Prostate gland (tissue), 2 donors: ENCODE measurements around the gene GNA15. TPM values are rescaled to one million over a fixed set of nuclear protein-coding genes. Genes with fewer than 3 reads are reported as not detected.

Experiments used
- DNase-seq: peaks from one replicate; pipeline ENCODE4 v3.0.0-alpha.2; 2019; ENCODE audit warnings: low spot score
- H3K27ac ChIP-seq, 2 donors: fragments of 200-600 bp; sonication (generic); 2 replicates each; pipeline ENCODE4 v1.5.1; 2017 to 2019
- H3K27me3 ChIP-seq: fragments of 200-600 bp; sonication (generic); replicated peaks from 2 replicates; pipeline ENCODE4 v1.5.1; 2019; ENCODE audit not compliant: insufficient read depth
- H3K36me3 ChIP-seq, 2 donors: fragments of 200-600 bp; sonication (generic); 1 replicate in 1 of 2; 2 replicates in 1 of 2; pipeline versions ENCODE4 v1.5.1 to v1.8.1; 2017 to 2019
- H3K4me1 ChIP-seq: fragments of 200-600 bp; sonication (generic); replicated peaks from 2 replicates; pipeline ENCODE4 v1.5.1; 2019
- H3K4me3 ChIP-seq, 2 donors: fragments of 200-600 bp; sonication (generic); 2 replicates each; pipeline ENCODE4 v1.5.1; 2017 to 2019
- H3K9me3 ChIP-seq: fragments of 200-600 bp; sonication (generic); 2 replicates; pipeline ENCODE4 v1.5.1; 2017
- POLR2A ChIP-seq: fragments of 450-650 bp; IDR thresholded peaks from one replicate; pipeline ENCODE4 v1.6.1; 2016; ENCODE audit warnings: antibody characterized with exemption, mild to moderate bottlenecking
- POLR2AphosphoS5 ChIP-seq: sonication (generic); formaldehyde crosslinking; IDR thresholded peaks from one replicate; pipeline ENCODE4 v1.6.1; 2017; ENCODE audit warnings: antibody characterized with exemption
- whole genome bisulfite sequencing: methylation state at CpG from one replicate; pipeline ENCODE4 v1.1.5; 2018; 5-methylcytosine and 5-hydroxymethylcytosine counted together
- intact Hi-C: fragments of 100-400 bp; cut with DNase I; formaldehyde crosslinking; loops from one replicate; pipeline ENCODE4 v1.14.2; 2022
- total RNA-seq, 2 donors: library from RNA; depleted of rRNA; stranded (reverse); fragments of >200 nt; gene quantifications; one replicate each; pipeline ENCODE4 v1.1.0, GENCODE V29; 2016
- TF ChIP-seq, protein P1 (sequence below), 4 experiments: fragments of 200-600 bp in 2 of 4; fragments of 450-650 bp in 2 of 4; sonication (generic) in 2 of 4; IDR thresholded peaks; 1 replicate in 3 of 4; 2 replicates in 1 of 4; pipeline ENCODE4 v1.5.1; 2016 to 2019; ENCODE audit warnings: antibody characterized with exemption in 4 of 4, mild to moderate bottlenecking in 2 of 4, moderate library complexity in 2 of 4

Gene GNA15
- total RNA-seq, 2 donors from 2014 or later, result 11.1 to 13.3 TPM

DNA sequence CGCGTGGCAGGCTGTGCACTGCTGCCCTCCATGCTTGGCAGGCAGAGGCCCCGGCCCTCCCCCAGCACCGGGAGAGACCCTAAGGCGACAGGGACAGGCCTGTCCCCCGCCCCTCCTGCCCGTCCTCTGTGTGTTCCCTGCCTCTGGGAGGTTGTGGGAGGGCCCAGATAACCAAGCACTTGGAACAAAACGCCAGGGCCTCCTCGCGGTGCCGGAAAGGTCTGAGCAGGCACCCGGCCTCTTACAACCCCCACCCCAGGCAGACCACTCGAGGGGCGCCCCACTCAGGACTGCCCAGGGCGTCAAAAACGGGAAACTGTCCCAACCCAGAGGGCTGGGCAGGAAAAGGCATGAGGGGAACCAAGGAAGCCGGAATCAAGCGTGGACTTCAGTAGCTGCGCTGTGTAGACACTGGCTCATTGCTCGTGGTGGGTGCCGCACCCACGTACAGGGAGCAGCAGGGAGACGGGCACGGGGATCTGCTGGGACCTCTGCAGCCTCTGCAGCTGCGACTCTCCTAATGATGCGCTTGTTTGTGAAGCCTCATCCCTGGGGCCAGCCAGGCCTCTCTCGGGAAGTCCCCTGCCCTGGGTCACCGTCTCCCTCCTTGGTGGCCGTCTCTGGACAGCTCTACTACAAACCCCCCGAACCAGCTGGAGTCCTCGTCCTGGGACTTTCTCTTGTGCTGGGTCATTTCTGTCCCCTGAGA lies 21.7 kb upstream of the GNA15 start:
- TF ChIP-seq, protein P1, sequence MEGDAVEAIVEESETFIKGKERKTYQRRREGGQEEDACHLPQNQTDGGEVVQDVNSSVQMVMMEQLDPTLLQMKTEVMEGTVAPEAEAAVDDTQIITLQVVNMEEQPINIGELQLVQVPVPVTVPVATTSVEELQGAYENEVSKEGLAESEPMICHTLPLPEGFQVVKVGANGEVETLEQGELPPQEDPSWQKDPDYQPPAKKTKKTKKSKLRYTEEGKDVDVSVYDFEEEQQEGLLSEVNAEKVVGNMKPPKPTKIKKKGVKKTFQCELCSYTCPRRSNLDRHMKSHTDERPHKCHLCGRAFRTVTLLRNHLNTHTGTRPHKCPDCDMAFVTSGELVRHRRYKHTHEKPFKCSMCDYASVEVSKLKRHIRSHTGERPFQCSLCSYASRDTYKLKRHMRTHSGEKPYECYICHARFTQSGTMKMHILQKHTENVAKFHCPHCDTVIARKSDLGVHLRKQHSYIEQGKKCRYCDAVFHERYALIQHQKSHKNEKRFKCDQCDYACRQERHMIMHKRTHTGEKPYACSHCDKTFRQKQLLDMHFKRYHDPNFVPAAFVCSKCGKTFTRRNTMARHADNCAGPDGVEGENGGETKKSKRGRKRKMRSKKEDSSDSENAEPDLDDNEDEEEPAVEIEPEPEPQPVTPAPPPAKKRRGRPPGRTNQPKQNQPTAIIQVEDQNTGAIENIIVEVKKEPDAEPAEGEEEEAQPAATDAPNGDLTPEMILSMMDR (IDR thresholded peaks at IDR 0.05), result no peak
- TF ChIP-seq POLR2A (no peak), POLR2AphosphoS5 (no peak)
- Histone ChIP-seq H3K4me3 (no peak overlapping the region), H3K9me3 (no peaks in the 10 kb centered on the region), H3K4me1 (no peaks in the 10 kb centered on the region), H3K27ac (no peak overlapping the region), H3K27me3 (no peaks in the 10 kb centered on the region), H3K36me3 (no peaks in the 10 kb centered on the region)
- intact Hi-C loops, result no loop called here
- WGBS, result 87% methylated on average over 20 of the region's 31 CpGs
- DNase-seq, result no peak

DNA sequence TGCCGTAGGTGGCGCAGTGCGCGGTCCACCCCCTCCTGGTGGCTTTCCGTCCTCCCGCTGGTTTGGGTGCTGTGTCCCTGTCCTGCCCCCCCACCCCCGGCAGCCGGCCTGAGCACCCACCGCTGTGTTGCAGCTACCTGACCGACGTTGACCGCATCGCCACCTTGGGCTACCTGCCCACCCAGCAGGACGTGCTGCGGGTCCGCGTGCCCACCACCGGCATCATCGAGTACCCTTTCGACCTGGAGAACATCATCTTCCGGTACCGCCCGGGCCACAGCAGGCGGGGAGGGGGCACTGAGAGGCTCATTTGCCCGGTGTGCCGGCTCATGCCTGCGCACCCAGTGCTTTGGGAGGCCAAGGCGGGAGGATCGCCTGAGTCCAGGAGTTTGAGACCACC lies 21.0 kb upstream of the GNA15 start:
- no peak overlapping the region for H3K27ac ChIP-seq
- DNase-seq, result no peak

DNA sequence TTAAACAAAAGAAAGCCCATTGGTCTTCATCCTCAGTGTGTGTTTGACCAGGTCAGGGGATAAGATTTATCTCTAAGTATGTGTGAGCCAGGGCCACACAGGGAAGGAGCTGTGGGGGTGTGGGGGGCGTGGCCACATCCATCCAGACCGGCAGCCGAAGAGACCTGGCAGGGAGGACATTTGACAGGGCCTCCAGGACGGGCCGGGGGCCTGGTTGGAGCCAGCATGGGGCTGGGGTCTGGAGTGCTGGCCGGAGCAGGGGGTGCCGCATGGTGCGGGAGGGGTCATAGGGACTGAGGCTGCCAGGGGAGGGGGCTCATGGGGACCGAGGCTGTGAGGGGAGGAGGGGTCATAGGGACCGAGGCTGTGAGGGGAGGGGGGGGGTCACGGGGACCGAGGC lies 20.4 kb upstream of the GNA15 start:
- TF ChIP-seq, protein P1 (IDR thresholded peaks at IDR 0.05), result no peak
- TF ChIP-seq POLR2A (no peak), POLR2AphosphoS5 (no peak)
- no peak overlapping the region for H3K27ac ChIP-seq
- 70% methylated on average over 12 of the region's 12 CpGs for WGBS

More for the DNA sequence above, 21.0 kb upstream of the GNA15 start:
- H3K27me3 ChIP-seq, result no peaks in the 10 kb centered on the region
- WGBS, result 91% methylated on average over 28 of the region's 29 CpGs
- H3K4me1 ChIP-seq, result no peaks in the 10 kb centered on the region
- intact Hi-C loops, result no loop called here
- no peak overlapping the region for H3K4me3 ChIP-seq
- no peaks in the 10 kb centered on the region for H3K9me3 ChIP-seq
- H3K36me3 ChIP-seq, result no peaks in the 10 kb centered on the region
- TF ChIP-seq, protein P1 (IDR thresholded peaks at IDR 0.05), result no peak
- no peak for TF ChIP-seq POLR2A
- TF ChIP-seq POLR2AphosphoS5, result no peak

DNA sequence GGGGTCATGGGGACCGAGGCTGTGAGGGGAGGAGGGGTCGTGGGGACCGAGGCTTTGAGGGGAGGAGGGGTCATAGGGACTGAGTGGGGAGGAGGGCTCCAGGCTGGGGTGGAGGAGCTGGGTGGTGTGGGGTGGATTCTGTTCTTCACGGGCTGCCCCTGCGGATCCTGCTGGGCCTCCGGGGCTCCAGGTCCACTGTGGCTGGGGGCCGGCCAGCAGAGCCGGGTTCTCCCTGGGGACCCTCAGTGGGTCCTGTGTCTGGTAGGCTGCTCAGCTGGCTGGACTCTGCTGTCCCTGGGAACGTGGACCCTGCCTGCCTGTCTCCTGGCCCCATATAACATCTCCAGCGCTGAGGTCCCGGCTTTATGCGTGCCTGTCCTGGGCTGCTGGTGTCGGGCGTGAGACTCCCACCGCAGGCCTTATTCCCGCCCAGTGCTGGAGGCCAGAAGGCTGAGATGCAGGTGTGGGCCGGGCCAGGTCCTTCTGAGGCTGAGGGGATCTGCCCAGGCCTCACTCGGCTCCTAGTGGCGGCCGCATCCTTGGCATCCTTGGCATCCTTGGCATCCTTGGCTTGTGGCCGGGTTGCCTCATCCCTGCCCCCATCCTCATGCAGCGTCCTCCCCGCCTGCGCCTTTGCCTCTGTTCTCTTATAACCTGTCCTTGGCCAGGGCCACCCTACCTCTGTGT lies 19.8 kb upstream of the GNA15 start:
- Histone ChIP-seq H3K4me1 (no peaks in the 10 kb centered on the region), H3K27me3 (no peaks in the 10 kb centered on the region), H3K36me3 (no peaks in the 10 kb centered on the region), H3K27ac (no peak overlapping the region), H3K4me3 (no peak overlapping the region), H3K9me3 (no peaks in the 10 kb centered on the region)
- TF ChIP-seq POLR2AphosphoS5 (no peak), POLR2A (no peak)
- TF ChIP-seq, protein P1 (IDR thresholded peaks at IDR 0.05), result no peak
- no peak for DNase-seq
- intact Hi-C loops, result no loop called here
- 80% methylated on average over 24 of the region's 24 CpGs for WGBS

More for the DNA sequence above, 20.4 kb upstream of the GNA15 start:
- Histone ChIP-seq H3K9me3 (no peaks in the 10 kb centered on the region), H3K4me1 (no peaks in the 10 kb centered on the region), H3K36me3 (no peaks in the 10 kb centered on the region), H3K4me3 (no peak overlapping the region), H3K27me3 (no peaks in the 10 kb centered on the region)
- intact Hi-C loops, result no loop called here
- no peak for DNase-seq
